ENCODE measurements around the gene BFSP2.

BFSP2 gene

DNA sequence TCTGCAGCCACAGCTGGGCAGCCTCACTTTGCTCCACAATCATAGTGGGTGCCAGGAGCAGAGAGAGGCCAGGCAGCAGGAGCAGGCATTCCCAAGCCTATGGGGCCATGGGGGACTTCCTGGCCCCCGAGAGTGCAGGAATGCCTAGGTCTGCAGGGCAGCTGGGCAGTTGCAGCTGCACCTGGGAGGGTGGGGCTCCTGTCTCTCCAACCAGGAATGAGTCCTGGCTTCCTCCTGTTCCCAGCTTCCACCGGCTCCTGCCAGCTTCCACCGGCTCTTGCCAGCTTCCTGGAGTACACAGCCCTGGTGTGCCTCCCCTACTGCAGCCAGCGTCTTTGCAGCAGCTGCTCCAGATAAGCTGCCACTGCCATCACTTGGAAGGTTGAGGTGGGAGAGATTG lies 87.3 kb downstream of the BFSP2 start:
- TF ChIP-seq, protein P1, sequence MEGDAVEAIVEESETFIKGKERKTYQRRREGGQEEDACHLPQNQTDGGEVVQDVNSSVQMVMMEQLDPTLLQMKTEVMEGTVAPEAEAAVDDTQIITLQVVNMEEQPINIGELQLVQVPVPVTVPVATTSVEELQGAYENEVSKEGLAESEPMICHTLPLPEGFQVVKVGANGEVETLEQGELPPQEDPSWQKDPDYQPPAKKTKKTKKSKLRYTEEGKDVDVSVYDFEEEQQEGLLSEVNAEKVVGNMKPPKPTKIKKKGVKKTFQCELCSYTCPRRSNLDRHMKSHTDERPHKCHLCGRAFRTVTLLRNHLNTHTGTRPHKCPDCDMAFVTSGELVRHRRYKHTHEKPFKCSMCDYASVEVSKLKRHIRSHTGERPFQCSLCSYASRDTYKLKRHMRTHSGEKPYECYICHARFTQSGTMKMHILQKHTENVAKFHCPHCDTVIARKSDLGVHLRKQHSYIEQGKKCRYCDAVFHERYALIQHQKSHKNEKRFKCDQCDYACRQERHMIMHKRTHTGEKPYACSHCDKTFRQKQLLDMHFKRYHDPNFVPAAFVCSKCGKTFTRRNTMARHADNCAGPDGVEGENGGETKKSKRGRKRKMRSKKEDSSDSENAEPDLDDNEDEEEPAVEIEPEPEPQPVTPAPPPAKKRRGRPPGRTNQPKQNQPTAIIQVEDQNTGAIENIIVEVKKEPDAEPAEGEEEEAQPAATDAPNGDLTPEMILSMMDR (IDR thresholded peaks at IDR 0.05), result no peak
- Histone ChIP-seq H3K4me3 (no peak overlapping the region), H3K27ac (no peak overlapping the region)
- DNase-seq (ENCODE audit: low spot score), result no peak

DNA sequence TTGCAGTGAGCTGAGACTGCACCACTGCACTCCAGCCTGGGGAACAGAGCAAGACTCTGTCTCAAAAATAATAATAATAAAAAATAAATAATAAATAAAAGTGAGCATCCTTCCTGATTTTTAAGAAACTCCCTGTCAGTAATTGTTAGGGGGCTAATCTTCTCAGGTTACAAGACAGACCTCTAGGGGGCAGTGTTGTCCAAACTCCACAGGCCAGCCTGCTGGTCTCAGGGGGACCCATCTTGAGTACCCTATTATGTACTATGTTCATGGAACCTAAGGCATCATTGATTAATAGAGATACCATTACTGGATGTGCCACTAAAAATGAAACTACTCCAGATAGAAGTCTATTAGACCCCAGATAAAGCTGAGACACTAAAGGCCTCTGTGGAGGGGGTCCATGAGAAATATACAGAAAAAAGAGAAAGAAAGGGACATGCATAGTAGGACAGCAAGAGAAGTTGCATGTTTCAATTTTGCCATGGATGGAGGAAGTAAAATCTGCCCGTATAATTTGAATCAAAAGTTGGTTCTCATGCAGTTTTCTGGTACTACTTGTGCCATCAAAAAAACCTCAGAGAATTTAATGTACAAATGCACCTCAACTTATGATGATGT lies 88.2 kb downstream of the BFSP2 start:
- DNase-seq (ENCODE audit: low spot score), result no peak
- TF ChIP-seq, protein P1 (IDR thresholded peaks at IDR 0.05), result no peak
- H3K27ac ChIP-seq, result no peak overlapping the region
- no peak overlapping the region for H3K4me3 ChIP-seq

DNA sequence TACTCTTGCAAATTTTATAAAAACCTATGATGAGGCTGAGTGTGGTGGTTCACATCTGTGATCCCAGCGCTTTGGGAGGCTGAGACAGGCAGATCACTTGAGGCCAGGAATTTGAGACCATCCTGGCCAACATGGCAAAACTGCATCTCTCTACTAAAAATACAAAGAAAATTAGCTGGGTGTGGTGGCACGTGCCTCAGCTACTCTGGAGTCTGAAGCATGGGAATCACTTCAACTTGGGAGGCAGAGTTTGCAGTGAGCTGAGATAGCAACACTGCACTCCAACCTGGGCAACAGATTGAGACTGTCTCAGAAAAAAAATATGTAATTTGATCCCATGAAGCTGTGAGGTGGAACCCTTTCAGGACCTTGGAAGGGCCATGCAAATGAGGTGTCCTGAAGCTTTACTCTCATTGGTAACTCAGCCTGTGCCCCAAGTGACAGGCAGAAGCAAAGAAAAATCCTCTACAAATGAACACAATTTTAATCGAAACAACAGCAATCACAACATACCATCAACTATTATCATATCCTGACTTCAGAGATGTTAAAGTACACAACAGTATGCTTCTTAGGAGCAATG lies 89.0 kb downstream of the BFSP2 start:
- TF ChIP-seq, protein P1 (IDR thresholded peaks at IDR 0.05), result no peak
- Histone ChIP-seq H3K27ac (no peak overlapping the region), H3K4me3 (no peak overlapping the region)
- DNase-seq (ENCODE audit: low spot score), result no peak

DNA sequence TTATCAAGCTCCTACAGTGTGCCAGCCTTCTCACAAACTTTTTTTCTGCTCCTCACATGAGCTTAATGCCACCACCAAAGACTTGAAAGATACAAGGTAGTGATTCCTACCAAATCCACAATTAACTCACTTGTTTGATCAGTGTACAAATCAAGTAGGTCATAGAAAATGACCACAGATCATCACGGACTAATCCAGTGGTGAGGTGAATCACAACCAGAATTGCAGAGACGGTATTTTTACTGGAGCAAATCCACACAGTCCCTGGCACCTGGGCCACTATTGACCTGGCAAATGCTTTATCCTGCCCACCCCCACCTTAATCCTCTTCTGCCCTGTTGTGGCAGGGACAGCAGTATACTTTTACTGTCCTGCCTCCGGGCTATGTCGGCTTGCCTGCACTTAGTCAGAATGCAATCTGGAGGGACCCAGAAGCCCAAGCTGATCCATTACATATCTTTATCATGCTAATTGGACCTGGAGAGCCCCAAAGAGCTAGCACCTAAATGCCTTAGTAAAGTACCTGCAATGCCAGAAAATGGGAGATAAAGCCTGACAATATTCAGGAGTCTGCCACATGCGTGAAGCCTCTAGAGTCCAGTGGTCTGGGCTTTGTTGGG lies 89.7 kb downstream of the BFSP2 start:
- H3K4me3 ChIP-seq, result no peak overlapping the region
- TF ChIP-seq, protein P1 (IDR thresholded peaks at IDR 0.05), result no peak
- DNase-seq (ENCODE audit: low spot score), result no peak
- H3K27ac ChIP-seq, result no peak overlapping the region

DNA sequence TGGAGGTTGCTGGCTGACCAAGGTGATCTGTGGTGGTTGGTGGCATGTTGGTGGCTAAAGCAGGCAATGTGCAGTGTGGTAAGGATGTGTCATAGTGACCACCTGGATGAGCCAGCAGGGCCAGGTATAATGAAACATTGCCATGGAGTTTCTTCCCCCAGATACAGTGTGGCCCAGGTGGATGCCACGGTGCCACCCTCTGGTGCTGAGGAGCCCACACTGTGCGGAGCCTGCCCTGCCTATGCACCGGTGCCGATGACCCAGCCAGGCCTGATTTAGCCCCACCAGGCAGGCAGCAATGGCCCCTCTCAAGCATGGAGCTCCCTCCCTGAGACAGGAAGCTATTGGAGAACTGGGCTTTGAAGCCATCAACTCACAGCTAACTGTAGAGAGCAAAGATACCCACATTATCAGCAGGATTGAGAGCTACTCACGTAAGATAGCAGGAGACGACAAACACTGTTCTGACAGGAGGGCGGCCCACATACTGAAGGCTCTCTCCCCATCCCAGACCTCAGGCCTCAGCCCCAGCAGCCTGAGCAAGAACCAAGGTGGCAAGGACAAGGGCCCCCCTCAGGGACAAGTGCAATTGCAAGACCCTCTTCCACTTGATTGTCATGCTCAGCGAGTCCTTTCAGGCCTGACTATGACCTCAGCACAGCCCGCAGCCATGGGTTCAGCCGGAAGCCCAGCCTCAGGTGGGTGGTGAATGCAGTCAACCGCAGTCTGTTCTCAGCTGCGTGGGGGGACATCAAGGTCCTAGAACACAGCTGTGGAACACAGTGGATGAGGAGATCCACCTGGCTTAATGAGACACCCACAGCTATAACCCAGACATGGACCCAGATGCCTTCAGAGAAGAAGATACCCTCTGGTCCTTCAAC lies 90.9 kb downstream of the BFSP2 start:
- TF ChIP-seq, protein P1 (IDR thresholded peaks at IDR 0.05), result no peak
- no peak for DNase-seq (ENCODE audit: low spot score)
- Histone ChIP-seq H3K27ac (no peak overlapping the region), H3K4me3 (no peak overlapping the region)

DNA sequence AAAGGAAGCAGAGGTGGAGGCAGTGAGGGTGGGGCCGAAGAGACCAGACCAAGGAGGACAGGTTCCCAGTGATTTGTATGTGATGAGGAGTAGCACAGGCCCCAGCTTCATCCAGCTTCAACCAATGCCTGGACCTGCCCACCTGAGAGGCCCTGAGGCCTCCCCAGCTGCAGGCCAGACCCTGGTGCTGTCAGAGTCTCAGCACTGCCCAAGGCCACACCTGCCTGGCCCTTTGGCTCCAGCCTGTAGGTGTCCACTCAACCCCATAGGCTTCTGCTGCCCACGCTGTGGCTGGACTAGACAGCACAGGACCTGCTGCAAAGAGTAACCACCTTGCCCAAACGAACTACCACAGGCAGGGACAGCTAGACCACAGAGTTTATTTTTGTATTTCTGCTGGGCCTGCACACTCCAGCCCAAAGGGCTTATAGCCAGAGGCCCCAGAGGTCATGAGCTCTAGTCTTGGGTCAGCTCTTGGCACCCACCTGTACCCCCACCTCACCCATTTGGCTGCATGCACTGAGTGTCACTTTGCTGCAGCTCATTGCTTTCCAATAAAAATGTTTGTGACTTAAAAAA lies 91.7 kb downstream of the BFSP2 start:
- no peak for DNase-seq (ENCODE audit: low spot score)
- no peak overlapping the region for H3K27ac ChIP-seq
- TF ChIP-seq, protein P1 (IDR thresholded peaks at IDR 0.05), result no peak
- no peak overlapping the region for H3K4me3 ChIP-seq

All from coronary artery (tissue), 2 donors.